PC-9 (cell line): Measurements from ENCODE around the gene EPS8L3.
"Not testable (repeated sequence)": the region's sequence is repeated elsewhere in the genome, so short reads cannot be mapped to it uniquely, and the experiment has no call there.

Experiments used
- EZH2 ChIP-seq: fragments of 200-600 bp; sonication (generic); IDR thresholded peaks from 2 replicates; pipeline ENCODE4 v1.8.0; 2017; ENCODE audit warnings: antibody characterized with exemption, low read depth
- TF ChIP-seq, protein P1 (sequence below): fragments of 200-600 bp; sonication (generic); conservative IDR thresholded peaks from 2 replicates; pipeline ENCODE4 v1.6.1; 2017; ENCODE audit warnings: mixed run types, antibody characterized with exemption, mild to moderate bottlenecking, moderate library complexity

DNA sequence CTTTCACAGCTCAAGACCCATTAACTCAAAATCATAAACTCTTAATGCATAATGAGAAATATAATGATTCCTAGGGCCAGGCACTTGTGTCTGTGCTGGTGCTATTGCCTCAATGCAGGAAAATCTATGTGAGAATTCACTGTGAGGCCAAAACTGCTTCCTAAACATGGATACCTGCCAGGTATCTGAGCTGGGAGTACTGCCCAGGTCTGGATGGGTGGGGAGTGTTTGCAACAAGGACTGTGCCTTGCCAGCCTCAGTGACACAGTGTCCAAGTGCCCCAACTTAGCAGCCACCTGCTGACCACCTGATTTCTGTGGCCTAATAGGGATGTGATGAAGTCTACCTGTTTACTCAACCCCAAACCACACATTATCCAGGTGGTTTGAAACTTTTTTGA, 53.9 kb downstream of the EPS8L3 start:
- TF ChIP-seq, protein P1, sequence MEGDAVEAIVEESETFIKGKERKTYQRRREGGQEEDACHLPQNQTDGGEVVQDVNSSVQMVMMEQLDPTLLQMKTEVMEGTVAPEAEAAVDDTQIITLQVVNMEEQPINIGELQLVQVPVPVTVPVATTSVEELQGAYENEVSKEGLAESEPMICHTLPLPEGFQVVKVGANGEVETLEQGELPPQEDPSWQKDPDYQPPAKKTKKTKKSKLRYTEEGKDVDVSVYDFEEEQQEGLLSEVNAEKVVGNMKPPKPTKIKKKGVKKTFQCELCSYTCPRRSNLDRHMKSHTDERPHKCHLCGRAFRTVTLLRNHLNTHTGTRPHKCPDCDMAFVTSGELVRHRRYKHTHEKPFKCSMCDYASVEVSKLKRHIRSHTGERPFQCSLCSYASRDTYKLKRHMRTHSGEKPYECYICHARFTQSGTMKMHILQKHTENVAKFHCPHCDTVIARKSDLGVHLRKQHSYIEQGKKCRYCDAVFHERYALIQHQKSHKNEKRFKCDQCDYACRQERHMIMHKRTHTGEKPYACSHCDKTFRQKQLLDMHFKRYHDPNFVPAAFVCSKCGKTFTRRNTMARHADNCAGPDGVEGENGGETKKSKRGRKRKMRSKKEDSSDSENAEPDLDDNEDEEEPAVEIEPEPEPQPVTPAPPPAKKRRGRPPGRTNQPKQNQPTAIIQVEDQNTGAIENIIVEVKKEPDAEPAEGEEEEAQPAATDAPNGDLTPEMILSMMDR, result not testable (repeated sequence)
- TF ChIP-seq EZH2, result not testable (repeated sequence)
